Subcutaneous adipose tissue (tissue), 4 donors: ENCODE data around the gene FOXC1. TPM values are rescaled to one million over a fixed set of nuclear protein-coding genes. Genes with fewer than 3 reads are reported as not detected.

Experiments used
- total RNA-seq, 4 donors: library from RNA; depleted of rRNA; stranded (reverse); fragments of >200 nt; gene quantifications; one replicate each; pipeline ENCODE4 v1.1.0, GENCODE V29; 2016
- TF ChIP-seq, protein P1 (sequence below): fragments of 450-650 bp; IDR thresholded peaks from one replicate; pipeline ENCODE4 v1.5.1; 2016; ENCODE audit warnings: low read depth, mild to moderate bottlenecking, control low read depth, antibody characterized with exemption, moderate library complexity

FOXC1 gene
- total RNA-seq, 4 donors from 2014 or later: 4.8 to 11.3 (median 8.6) TPM

DNA sequence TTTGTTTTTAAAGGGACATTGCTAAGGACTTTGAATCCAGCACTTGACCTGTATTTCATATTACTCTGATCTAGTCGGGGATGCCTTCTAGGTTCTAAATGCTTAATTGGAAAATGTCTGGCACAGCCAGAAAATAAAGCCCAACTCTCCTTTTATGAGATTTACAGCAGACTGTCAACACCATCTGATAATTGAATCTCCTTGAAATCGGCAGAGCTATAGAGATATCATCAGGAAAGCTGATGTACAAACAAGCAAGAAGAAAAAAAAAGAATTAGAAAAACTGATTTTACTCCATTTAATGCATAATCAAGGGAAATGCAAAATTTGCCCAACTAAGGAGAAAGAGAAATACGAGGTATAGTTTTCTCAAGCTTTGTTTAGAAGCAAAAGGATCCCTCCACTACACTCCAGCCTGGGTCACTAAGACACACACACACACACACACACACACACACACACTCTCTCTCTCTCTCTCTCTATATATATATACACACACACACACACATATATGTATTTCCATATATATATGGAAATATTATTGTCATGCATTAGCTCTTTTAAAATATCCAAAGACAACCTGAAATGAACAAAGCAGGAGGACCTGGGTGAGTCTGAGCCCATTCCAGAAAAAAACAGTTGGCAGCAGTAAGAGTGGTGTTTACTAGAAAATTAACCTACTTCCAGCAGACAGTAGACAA is 9.5 kb upstream of the FOXC1 start:
- TF ChIP-seq, protein P1, sequence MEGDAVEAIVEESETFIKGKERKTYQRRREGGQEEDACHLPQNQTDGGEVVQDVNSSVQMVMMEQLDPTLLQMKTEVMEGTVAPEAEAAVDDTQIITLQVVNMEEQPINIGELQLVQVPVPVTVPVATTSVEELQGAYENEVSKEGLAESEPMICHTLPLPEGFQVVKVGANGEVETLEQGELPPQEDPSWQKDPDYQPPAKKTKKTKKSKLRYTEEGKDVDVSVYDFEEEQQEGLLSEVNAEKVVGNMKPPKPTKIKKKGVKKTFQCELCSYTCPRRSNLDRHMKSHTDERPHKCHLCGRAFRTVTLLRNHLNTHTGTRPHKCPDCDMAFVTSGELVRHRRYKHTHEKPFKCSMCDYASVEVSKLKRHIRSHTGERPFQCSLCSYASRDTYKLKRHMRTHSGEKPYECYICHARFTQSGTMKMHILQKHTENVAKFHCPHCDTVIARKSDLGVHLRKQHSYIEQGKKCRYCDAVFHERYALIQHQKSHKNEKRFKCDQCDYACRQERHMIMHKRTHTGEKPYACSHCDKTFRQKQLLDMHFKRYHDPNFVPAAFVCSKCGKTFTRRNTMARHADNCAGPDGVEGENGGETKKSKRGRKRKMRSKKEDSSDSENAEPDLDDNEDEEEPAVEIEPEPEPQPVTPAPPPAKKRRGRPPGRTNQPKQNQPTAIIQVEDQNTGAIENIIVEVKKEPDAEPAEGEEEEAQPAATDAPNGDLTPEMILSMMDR: no peak

DNA sequence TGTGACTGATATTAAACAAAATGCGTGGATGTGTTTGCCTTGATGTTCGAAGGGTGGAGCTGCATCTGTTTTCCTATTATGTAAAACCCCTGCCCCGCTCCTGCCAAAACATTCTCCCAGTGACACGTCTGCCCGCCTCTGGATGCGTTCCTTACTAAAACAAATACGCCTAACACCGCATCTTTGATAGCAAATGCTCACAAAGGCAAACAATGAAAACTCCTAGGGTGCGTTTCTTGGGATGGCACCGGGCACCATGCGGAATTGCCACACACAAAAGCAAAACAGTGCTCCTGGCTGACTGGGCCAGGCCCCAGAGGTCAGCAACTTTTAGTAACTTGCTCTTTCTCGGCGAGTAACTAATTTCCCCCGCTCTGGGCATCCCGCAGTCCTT is 9.0 kb upstream of the FOXC1 start:
- TF ChIP-seq, protein P1: no peak

DNA sequence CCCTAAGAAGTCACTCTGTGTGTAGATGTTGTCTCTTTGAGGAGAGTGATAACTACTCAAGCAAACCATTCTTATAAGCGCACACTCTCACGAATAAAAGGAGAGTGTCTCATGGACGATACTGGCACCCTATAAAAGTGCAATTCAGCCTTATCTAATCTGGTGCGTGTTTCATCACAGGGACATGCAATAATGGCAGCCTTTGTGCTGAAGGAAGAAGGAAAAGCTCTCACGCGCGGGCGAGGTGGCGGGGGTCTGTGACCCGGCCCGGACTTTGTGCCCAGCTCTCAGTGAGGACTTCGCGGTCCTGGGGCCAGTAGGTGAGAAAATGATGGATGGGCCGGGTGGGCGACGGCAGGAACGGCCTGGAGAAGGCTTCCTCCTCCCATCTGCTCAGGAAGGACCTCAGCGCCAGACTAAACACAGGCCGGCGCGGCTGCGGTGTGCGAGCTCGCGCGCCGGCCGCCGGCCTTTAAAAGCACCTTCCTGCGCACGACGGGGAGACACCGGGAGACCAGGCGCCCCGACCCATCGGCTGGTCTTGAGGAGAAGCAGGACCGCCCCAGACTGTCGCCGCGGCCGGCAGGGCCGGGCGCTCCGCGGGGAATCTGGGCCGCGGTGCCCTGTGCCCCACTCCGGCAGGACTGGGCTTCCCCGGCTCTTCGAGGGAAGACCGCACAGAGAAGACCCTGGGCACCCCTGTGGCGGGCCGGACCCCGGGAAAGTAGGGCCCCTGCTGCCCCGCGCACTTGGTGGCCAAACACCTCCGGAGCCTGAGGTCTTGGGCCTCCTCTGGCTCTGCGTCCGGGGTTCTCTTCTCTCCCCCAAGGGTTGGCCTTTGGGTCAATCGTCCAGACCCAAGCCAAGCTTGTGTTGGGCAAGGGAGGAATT is 8.3 kb upstream of the FOXC1 start:
- TF ChIP-seq, protein P1: no peak

DNA sequence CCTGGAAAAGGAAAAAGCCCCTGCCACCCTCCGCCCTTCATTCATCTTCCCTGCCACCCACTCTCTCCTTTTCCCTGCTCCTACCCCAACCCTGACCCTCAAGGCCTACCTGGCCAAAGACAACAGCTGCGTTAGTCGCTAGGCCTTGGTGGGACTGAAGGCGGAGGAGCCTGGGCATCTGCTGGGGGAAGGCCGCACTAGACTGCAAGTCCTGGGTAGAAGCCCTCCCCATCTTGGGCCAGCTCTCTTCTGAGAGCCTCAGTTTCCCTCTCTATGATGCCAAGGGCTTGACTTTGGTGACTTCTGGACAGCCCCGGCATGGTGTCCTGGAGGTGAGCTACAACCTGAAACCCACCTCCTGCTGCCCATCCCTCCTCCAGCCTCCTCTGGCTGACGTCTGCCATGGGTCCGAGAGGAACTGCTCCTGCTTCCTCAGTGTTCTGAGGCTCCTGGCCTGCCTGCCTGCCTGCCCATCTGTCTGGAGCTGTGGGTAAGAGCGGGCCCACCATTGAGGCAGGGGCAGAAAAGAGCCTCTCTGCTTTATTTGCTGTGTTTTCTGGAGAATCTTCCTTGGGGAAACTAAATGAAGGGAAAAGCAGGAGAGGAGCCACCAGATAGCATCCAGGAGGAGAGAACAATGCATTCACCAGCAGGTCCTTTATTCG is 7.5 kb upstream of the FOXC1 start:
- TF ChIP-seq, protein P1: no peak

DNA sequence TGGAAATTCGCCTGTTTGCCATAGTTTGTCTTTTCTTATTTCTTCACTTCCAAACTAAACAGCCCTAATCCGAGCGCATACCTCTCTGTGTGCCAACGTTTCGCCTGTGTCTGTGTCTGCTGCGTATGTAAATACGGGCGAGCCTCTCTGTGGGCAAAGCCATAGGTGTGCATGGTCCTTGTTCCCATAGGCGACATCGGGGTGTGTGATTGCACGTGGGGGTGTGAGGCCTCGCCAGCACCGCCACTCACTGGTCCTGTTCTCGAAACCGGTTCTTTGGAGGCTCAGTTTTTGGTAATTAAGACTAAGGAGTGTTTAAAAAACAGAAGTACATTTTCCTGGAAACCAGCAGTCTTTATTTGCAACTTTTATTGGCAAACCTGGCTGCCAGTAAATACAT is 6.0 kb upstream of the FOXC1 start:
- TF ChIP-seq, protein P1: no peak

DNA sequence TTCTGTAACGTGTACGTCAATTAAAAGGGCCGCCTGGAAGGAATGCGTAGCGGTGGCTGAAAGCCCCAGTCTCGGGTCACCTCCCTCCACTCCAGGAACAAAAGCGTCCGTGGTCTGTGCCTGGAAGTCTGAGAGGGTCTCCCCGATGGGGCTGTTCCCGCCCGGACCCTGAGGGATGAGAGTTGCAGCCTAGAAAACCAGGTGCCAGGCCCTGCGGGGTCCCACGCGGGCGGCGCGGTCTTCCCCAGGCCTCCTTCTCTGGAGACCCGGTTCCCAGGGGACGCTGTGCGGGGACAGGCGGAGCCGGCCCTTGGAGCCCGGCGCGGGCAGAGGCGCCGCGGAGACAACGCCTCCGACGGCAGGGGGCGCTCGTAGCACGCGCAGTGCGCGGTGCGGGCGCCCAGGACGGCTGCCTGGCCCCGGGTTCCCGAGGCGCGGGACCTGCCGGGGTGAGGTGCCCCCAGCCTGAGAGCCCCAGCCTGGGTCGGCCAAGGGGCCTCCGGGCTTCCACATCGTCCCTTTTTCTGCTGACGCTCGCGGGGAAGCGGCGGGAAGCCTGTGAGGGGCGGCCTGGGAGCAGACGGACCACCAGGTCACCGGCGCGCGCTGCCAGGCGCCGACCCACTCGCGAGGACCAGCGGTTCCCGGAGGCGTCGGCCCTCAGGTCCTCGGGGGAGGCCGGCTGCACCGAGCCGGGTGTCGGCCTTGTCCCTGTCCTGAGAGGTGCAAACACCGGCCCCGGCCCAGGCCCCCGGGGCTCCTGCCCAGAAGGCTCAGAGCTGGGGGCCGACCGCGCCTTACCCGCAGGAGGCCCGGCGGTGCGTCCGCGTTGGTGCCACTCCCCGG is 5.3 kb upstream of the FOXC1 start:
- TF ChIP-seq, protein P1: no peak
